Measurements from ENCODE around the gene HNRNPR. TPM values are rescaled to one million over a fixed set of nuclear protein-coding genes. Genes with fewer than 3 reads are reported as not detected.

The HNRNPR gene
- total RNA-seq, 1 experiment from 2014 or later: 194 TPM

DNA sequence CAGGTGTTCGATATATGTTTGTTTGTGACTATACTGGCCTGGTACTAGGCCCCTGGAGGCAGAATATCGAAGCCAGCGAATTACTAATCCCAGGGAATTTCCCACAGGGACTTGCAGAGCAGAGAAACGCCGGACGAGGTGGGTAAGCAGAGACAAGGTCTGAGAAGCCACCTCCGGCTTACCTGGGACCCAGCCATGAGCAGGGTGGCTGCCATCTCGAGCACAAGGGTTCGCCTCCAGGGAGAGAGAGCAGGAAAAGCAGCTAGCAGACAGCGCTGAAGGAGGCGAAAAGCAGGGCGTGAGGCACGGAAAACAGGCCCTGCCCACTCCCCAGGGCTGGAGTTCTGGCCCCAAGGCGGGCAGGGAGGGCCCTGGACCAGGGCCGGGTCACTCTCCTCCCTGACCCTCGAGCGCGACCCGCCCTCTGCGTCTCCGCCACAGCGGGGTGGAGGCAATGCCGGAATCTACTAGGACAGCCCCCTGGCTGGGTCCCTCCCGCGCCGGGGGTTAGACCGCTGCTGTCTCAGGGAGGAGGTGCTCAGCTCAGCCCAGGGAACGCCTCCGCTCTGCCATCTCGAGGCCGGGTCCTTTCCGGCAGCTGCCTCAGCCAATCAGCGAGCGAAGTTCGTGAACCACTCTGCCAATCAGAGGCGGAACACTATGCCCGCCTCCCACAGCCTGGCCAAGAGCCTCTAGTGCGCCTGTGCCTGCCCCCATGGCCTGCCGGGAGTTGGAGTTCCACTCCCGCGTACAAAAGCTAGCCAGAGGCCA is 23.9 kb upstream of the HNRNPR start (continued):
- TF ChIP-seq ATF3 (IDR thresholded peaks at IDR 0.05) (no peak), ZFX (IDR thresholded peaks at IDR 0.05) (peak; percentile 12), RAD21 (IDR thresholded peaks at IDR 0.05; ENCODE audit: low read depth) (no peak), YY1 (IDR thresholded peaks at IDR 0.05; ENCODE audit: extremely low read depth, insufficient replicate concordance, low read depth, low read length) (peak; percentile 8), EZH2phosphoT487 (IDR thresholded peaks at IDR 0.05; ENCODE audit: borderline replicate concordance) (no peak), ZBTB33 (IDR thresholded peaks at IDR 0.05; ENCODE audit: extremely low read depth, insufficient replicate concordance, low read length) (no peak)
- TF ChIP-seq, protein P1, sequence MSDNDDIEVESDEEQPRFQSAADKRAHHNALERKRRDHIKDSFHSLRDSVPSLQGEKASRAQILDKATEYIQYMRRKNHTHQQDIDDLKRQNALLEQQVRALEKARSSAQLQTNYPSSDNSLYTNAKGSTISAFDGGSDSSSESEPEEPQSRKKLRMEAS (IDR thresholded peaks at IDR 0.05): 0 out of 2 replicates have a peak, but pooled peaks have one; percentile 36

DNA sequence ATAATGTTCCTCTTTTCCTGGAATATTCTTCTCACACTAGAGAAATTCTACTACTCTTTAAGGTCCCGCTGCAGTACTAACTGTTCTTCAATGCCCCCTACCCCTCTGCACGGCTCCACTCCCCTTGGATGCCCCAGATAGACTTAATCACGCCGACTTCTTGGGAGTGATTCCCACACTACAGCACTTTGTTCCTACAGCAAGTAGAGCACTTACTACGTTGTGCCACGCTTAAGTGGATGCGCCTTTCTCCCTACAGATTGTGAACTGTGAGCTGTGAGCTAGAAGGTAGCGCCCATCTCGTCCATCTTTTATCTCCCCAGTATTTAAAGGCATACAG is 23.3 kb upstream of the HNRNPR start:
- H3K9me3 ChIP-seq (ENCODE audit: control insufficient read depth in 1 of 2, insufficient read depth in 1 of 2, low read depth in 1 of 2, low read length in 2 of 2): peaks cover 3 to 23% of the 10 kb centered on the region in 2 experiments; a peak in 3 of 4 replicates
- H3K79me2 ChIP-seq (ENCODE audit: insufficient read depth, low read length): peaks cover 16% of the 10 kb centered on the region
- peak overlapping the region; percentile 92 for H3K9ac ChIP-seq (ENCODE audit: low read length)
- H3K4me2 ChIP-seq (ENCODE audit: low read length): peak overlapping the region; percentile 100
- H3K9me2 ChIP-seq (ENCODE audit: insufficient read depth): no peaks in the 10 kb centered on the region
- ChIA-PET RAD21 (ENCODE audit: low non-redundant PET in 1 of 2, low total read pairs in 2 of 2, uncharacterized antibody in 2 of 2, unreplicated experiment in 2 of 2) (no interaction called here), CTCF (no interaction called here), POLR2A (interaction anchor here (1.5 to 3.3 kb wide), 3 partner anchors 10 to 22 kb away, joined by 5 to 30 read pairs (median 13); partner anchors contain the start of gene HNRNPR)
- intact Hi-C loops (cut with micrococcal nuclease): no loop called here
- peak overlapping the region; percentile 55 for H3K27ac ChIP-seq (ENCODE audit: low read depth, low read length)
- no peaks in the 10 kb centered on the region for H3K27me3 ChIP-seq (ENCODE audit: insufficient read depth, low read length)
- H3K4me1 ChIP-seq (ENCODE audit: control insufficient read depth in 1 of 2, insufficient read depth in 2 of 2, low read length in 2 of 2): peaks cover 23 to 33% of the 10 kb centered on the region in 2 experiments
- no peak for ATAC-seq
- peak overlapping the region; percentile 65 to 69 for H3K4me3 ChIP-seq (replicated peaks in 1 of 2; ENCODE audit: low read depth in 1 of 2, low read length in 2 of 2)
- DNase-seq (ENCODE audit: low read depth, low spot score): no peak
- no peak for TF ChIP-seq EZH2 (IDR thresholded peaks at IDR 0.05)
- TF ChIP-seq POLR2A (IDR thresholded peaks at IDR 0.05; ENCODE audit: borderline replicate concordance, extremely low read depth, insufficient read depth, insufficient read length): no peak
- no peak for TF ChIP-seq ATF3 (IDR thresholded peaks at IDR 0.05)
- TF ChIP-seq TCF7L2 (IDR thresholded peaks at IDR 0.05; ENCODE audit: borderline replicate concordance, extremely low read depth, insufficient read depth, insufficient read length): no peak
- TF ChIP-seq EGR1 (IDR thresholded peaks at IDR 0.05; ENCODE audit: low read depth): no peak
- no peak for TF ChIP-seq ELF1 (IDR thresholded peaks at IDR 0.05; ENCODE audit: borderline replicate concordance, low read depth)
- TF ChIP-seq, protein P1 (IDR thresholded peaks at IDR 0.05): no peak
- TF ChIP-seq ZNF274 (IDR thresholded peaks at IDR 0.05; ENCODE audit: low read depth, low read length): no peak
- TF ChIP-seq CTCF (IDR thresholded peaks at IDR 0.05 in 2 of 3, conservative IDR thresholded peaks at IDR 0.05 in 1 of 3; ENCODE audit: borderline replicate concordance in 1 of 3, insufficient read depth in 1 of 3, low read depth in 2 of 3, low read length in 2 of 3): no peak
- no peak for TF ChIP-seq ZBTB33 (IDR thresholded peaks at IDR 0.05; ENCODE audit: extremely low read depth, insufficient replicate concordance, low read length)
- no peak for TF ChIP-seq CEBPB (IDR thresholded peaks at IDR 0.05; ENCODE audit: low read depth)
- no peak for TF ChIP-seq YY1 (IDR thresholded peaks at IDR 0.05; ENCODE audit: extremely low read depth, insufficient replicate concordance, low read depth, low read length)
- no peak for TF ChIP-seq RAD21 (IDR thresholded peaks at IDR 0.05; ENCODE audit: low read depth)
- BruUV-seq (replicated peaks): no TSS peak
- no peaks in the 10 kb centered on the region for H4K20me1 ChIP-seq (ENCODE audit: insufficient read depth)
- peaks cover 0 to 20% of the 10 kb centered on the region in 2 experiments; a peak in 2 of 4 replicates for H3K36me3 ChIP-seq (ENCODE audit: control insufficient read depth in 1 of 2, insufficient read depth in 2 of 2, low read length in 2 of 2)
- H2AFZ ChIP-seq (ENCODE audit: low read depth, low read length, poor library complexity, severe bottlenecking): no peak overlapping the region
